Pancreas (tissue), 10 donors: Measurements from ENCODE around the gene CPSF4L. TPM values are rescaled to one million over a fixed set of nuclear protein-coding genes. Genes with fewer than 3 reads are reported as not detected.

ENCODE experiments used
- ATAC-seq, 4 donors: fragments of 200-7000 bp; cut with Tn5 transposase; one replicate each; pipeline versions ENCODE4 v1.8.0 to v1.9.1; 2020; ENCODE audit warnings: mild to moderate bottlenecking in 4 of 4, moderate library complexity in 4 of 4
- DNase-seq, 6 donors: peaks; one replicate each; pipeline ENCODE4 v3.0.0-alpha.2; 2020
- FAIRE-seq: peaks from 2 replicates; lab custom pipeline; 2012; peaks lifted over from hg19 to GRCh38; lab: Jason Lieb, UNC
- H3K27ac ChIP-seq, 4 donors: fragments of 200-600 bp; sonication (generic); 1 replicate in 3 of 4; 2 replicates in 1 of 4; pipeline versions ENCODE4 v1.5.0 to v1.8.0; 2020
- H3K27me3 ChIP-seq, 4 donors: fragments of 200-600 bp; one replicate each; pipeline ENCODE4 v1.8.0; 2021
- H3K36me3 ChIP-seq, 3 donors: fragments of 200-600 bp; sonication (generic) in 1 of 3; one replicate each; pipeline versions ENCODE4 v1.5.0 to v1.8.0; 2020 to 2021
- H3K4me1 ChIP-seq, 3 donors: fragments of 200-600 bp; one replicate each; pipeline ENCODE4 v1.8.0; 2021
- H3K4me3 ChIP-seq, 4 donors: fragments of 200-600 bp; sonication (generic) in 2 of 4; one replicate each; pipeline versions ENCODE4 v1.5.0 to v1.8.0; 2020 to 2021
- H3K9me3 ChIP-seq, 4 donors: fragments of 200-600 bp; one replicate each; pipeline ENCODE4 v1.8.0; 2021
- CTCF ChIP-seq, 4 donors: fragments of 200-600 bp; sonication (generic) in 3 of 4; IDR thresholded peaks; one replicate each; pipeline versions ENCODE4 v1.5.0 to v1.8.0; 2021; ENCODE audit warnings: antibody characterized with exemption in 4 of 4
- WGBS, 2 donors: extraction: QIAGEN DNeasy Blood & Tissue Kit; methylation state at CpG; one replicate each; pipeline ENCODE4 v1.1.7; 2013; 5-methylcytosine and 5-hydroxymethylcytosine counted together
- intact Hi-C, 3 donors: fragments of 100-400 bp; cut with DNase I; formaldehyde crosslinking; loops; one replicate each; pipeline versions ENCODE4 v1.11.1 to v1.14.2; 2022
- polyA plus RNA-seq, 2 donors: library from polyadenylated mRNA; stranded (reverse); fragments of 200-250 nt; gene quantifications; one replicate each; pipeline ENCODE4 v1.2.3, GENCODE V29; 2013
- total RNA-seq, 6 donors: library from RNA; stranded (reverse); fragmentation: NEBNext Ultra II Directional in 4 of 6; extraction: Animal tissue kit (Norgen Biotek cat#: 25700) in 4 of 6; gene quantifications; one replicate each; pipeline versions ENCODE4 v1.2.1 to v1.2.4, GENCODE V29; 2021 to 2023
- donor health status: healthy with polysubstance abuse.
- donor health status: DM: no; HTN: no; CAD: no; lungs with moderate emphysema.
- donor health status: DM: no; HTN: no; CAD: no.
- donor health status: control.
- donor health status: control.
- donor health status: Bipolar disorder and iron deficiency.
- donor health status: DM: yes; HTN: yes; CAD: no.
- donor health status: DM: no; HTN: no; CAD: no.
- donor health status: DM: no; HTN: no; CAD: no.
- donor health status: DM: yes; HTN: yes; CAD: no.

CPSF4L gene
- total and polyA plus RNA-seq, 8 donors, result 0.19 to 0.67 (median 0.21) TPM; not detected in 4

GRCh38 chr17:73228748-73229236, 32.9 kb downstream of the CPSF4L start:
- peaks cover 16 to 42% (median 42%) of the 10 kb centered on the region in 3 donors for H3K4me1 ChIP-seq
- intact Hi-C loops, result no loop called here
- 0 to 1% methylated on average over 2 of the region's 2 CpGs for WGBS, 2 donors

DNA sequence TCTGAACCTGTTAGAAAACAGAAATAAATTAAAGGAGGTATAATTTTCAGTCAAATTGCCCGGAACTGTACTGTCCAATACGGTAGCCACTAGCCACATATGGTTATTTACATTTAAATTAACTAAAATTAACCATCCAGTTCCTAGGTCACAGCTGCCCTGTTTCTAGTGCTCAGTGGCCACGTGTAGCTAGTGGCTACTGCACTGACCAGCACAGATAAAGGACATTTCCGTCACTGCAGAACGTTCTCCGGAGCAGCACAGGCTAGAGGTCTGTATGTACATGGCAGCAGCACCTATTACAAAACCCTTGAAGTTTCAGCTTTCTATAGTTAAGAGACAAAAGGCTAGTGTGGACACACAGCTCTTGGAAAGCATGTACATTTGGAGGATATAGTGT, 33.7 kb downstream of the CPSF4L start:
- ATAC-seq (no peak), DNase-seq (no peak)

More at GRCh38 chr17:73228748-73229236, 32.9 kb downstream of the CPSF4L start:
- no peaks in the 10 kb centered on the region for H3K36me3 ChIP-seq
- no peaks in the 10 kb centered on the region for H3K27me3 ChIP-seq
- TF ChIP-seq CTCF (IDR thresholded peaks at IDR 0.05), result no peak
- H3K4me3 ChIP-seq, result no peak overlapping the region
- no peak for FAIRE-seq
- H3K9me3 ChIP-seq, result no peaks in the 10 kb centered on the region
- peak in 4 of 6 donors; percentile 72 to 80 (median 72) for DNase-seq
- peak; percentile 51 to 67 (median 62) for ATAC-seq
- peak overlapping the region in 1 of 4 donors; percentile 30 for H3K27ac ChIP-seq

DNA sequence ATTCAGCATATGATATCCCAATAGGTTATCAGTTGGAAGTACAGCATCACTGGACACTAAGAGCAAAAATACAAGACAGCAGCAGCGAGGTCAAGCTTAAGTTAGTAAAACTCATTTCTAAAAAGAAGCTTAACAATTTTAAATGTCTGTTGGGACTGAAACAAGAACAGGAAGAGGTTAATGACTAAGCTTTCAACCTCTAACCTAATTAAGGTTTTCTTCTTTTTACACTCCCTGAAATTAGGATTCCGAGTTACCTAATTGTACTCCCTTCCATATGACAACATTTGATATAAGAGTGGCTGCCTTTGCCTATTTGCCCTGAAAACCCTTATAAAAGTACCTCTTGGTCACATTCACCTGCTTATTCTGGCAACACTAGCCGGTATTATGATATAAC, 34.3 kb downstream of the CPSF4L start:
- DNase-seq (no peak), FAIRE-seq (no peak), ATAC-seq (no peak)
- H3K27me3 ChIP-seq, result no peaks in the 10 kb centered on the region
- no peak for TF ChIP-seq CTCF (IDR thresholded peaks at IDR 0.05)
- peak overlapping the region in 1 of 4 donors; percentile 24 for H3K27ac ChIP-seq
- H3K4me1 ChIP-seq, result peaks cover 16 to 37% (median 35%) of the 10 kb centered on the region in 3 donors
- H3K4me3 ChIP-seq, result no peak overlapping the region
- whole genome bisulfite sequencing, 2 donors, result 54 to 61% methylated on average over 3 of the region's 3 CpGs
- no peaks in the 10 kb centered on the region for H3K9me3 ChIP-seq
- H3K36me3 ChIP-seq, result no peaks in the 10 kb centered on the region
- intact Hi-C loops, result no loop called here

More for the DNA sequence above, 33.7 kb downstream of the CPSF4L start:
- peak overlapping the region in 1 of 4 donors; percentile 24 for H3K27ac ChIP-seq
- no peak for TF ChIP-seq CTCF (IDR thresholded peaks at IDR 0.05)
- peaks cover 16 to 37% (median 35%) of the 10 kb centered on the region in 3 donors for H3K4me1 ChIP-seq
- WGBS, 2 donors, result 34 to 37% methylated on average over 6 of the region's 6 CpGs
- H3K36me3 ChIP-seq, result no peaks in the 10 kb centered on the region
- no peaks in the 10 kb centered on the region for H3K9me3 ChIP-seq
- H3K27me3 ChIP-seq, result no peaks in the 10 kb centered on the region
- intact Hi-C loops, result no loop called here
- no peak overlapping the region for H3K4me3 ChIP-seq
- no peak for FAIRE-seq

- no peak for DNase-seq
- no peaks in the 10 kb centered on the region for H3K9me3 ChIP-seq
- H3K4me1 ChIP-seq, result peaks cover 16 to 37% (median 35%) of the 10 kb centered on the region in 3 donors
- H3K27me3 ChIP-seq, result no peaks in the 10 kb centered on the region
- no peak for FAIRE-seq
- no peak for ATAC-seq
- H3K36me3 ChIP-seq, result no peaks in the 10 kb centered on the region
- no peak for TF ChIP-seq CTCF (IDR thresholded peaks at IDR 0.05)
- no peak overlapping the region for H3K4me3 ChIP-seq
- 56 to 57% methylated on average over 3 of the region's 3 CpGs for WGBS, 2 donors
- H3K27ac ChIP-seq, result no peak overlapping the region
- intact Hi-C loops, result no loop called here
Measured at GRCh38 chr17:73226556-73227172, 35.0 kb downstream of the CPSF4L start.
